ENCODE measurements around the gene RAB20. TPM values are rescaled to one million over a fixed set of nuclear protein-coding genes. Genes with fewer than 3 reads are reported as not detected.
"Not testable (repeated sequence)": the region's sequence is repeated elsewhere in the genome, so short reads cannot be mapped to it uniquely, and the experiment has no call there.

The RAB20 gene
- total RNA-seq, 1 donor from 2014 or later = 17.0 TPM

- no peak overlapping the region for H3K4me3 ChIP-seq (ENCODE audit: low read depth, low read length)
- no peak for TF ChIP-seq CTCF (conservative IDR thresholded peaks at IDR 0.05; ENCODE audit: low read depth, low read length)
- DNase-seq (ENCODE audit: low read depth) = no peak
Observed at GRCh38 chr13:110539894-110540293, 21.6 kb downstream of the RAB20 start.

DNA sequence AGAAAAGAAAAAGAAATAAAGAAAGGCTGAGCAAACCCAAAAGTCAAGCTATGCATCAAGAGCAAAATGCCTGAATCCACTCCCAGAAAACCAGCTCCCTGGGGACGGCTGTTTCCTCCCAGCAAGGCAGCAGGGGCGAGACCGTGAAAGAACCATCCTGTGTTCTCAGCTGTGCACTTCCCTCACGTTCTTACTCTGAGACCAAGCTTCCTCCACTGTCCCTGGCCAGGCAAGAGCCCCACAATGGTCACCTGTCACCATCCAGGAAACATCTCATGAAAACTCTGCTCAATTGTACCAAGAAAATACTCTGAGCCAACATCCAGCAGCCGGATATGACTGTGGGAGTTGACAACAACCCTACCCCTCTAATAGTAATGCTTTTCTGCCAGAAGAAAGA lies 22.9 kb downstream of the RAB20 start:
- DNase-seq (ENCODE audit: low read depth) = no peak
- no peak for TF ChIP-seq CTCF (conservative IDR thresholded peaks at IDR 0.05; ENCODE audit: low read depth, low read length)
- H3K4me3 ChIP-seq (ENCODE audit: low read depth, low read length) = no peak overlapping the region

GRCh38 chr13:110536006-110536693 lies 25.4 kb downstream of the RAB20 start:
- no peak for TF ChIP-seq CTCF (conservative IDR thresholded peaks at IDR 0.05; ENCODE audit: low read depth, low read length)
- H3K4me3 ChIP-seq (ENCODE audit: low read depth, low read length) = no peak overlapping the region
- DNase-seq (ENCODE audit: low read depth) = no peak

GRCh38 chr13:110535526-110535925 lies 26.0 kb downstream of the RAB20 start:
- no peak for TF ChIP-seq CTCF (conservative IDR thresholded peaks at IDR 0.05; ENCODE audit: low read depth, low read length)
- no peak overlapping the region for H3K4me3 ChIP-seq (ENCODE audit: low read depth, low read length)
- no peak for DNase-seq (ENCODE audit: low read depth)

DNA sequence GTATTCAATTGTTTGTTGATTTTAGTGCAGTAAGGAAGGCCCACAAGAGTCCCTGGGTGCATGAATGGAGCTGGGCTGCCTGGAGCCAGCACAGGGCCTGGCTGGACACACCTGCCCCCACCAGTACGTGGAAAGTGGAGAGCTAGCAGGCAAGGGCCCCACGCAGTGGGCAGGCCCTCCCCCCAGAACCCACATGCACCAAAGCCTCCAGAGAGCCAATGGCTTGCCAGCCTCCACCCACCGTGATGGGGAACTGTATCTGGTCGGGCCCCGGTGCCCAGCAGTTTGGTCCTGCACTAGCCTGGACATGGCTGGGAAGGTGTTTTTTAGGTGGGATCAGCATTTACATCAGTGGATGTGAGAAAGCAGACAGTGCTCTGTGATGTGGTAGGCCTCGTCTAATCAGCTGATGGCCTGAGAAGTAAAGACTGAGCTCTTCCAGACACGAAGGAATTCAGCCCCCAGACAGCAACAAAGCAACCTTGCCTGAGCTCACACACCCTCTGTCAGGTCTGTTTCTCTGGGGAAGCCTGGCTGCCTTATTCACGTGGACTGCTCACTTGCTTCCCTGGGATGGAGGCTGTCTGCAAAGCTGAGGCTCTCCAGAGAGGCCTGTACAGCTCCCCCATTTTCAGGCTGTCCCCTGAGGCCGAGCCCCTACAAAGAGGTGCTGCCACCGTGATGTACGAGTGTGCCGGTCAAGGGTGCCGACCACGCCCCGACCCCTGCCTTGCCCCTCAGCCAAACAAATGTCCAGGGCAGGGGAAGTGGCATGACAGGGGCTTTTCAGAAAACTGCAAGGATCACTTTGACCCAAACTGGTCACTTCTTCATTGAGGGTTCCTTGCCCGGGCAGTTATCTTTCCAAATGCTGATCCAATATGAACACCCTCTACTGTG lies 27.5 kb downstream of the RAB20 start:
- DNase-seq (ENCODE audit: low read depth) = no peak
- TF ChIP-seq CTCF (conservative IDR thresholded peaks at IDR 0.05; ENCODE audit: low read depth, low read length) = no peak
- no peak overlapping the region for H3K4me3 ChIP-seq (ENCODE audit: low read depth, low read length)

- not testable (repeated sequence) for H3K4me3 ChIP-seq (ENCODE audit: low read depth, low read length); DNase-seq (ENCODE audit: low read depth)
Observed at GRCh38 chr13:110532258-110532657, 29.3 kb downstream of the RAB20 start.

- no peak for DNase-seq (ENCODE audit: low read depth)
- H3K4me3 ChIP-seq (ENCODE audit: low read depth, low read length) = no peak overlapping the region
- TF ChIP-seq CTCF (conservative IDR thresholded peaks at IDR 0.05; ENCODE audit: low read depth, low read length) = no peak
Observed at GRCh38 chr13:110531671-110532083, 29.8 kb downstream of the RAB20 start.

All from epithelial cell of proximal tubule (primary cell).